RWPE1 (cell line): ENCODE data around the gene ADGRL1.
"Not testable (repeated sequence)": the region's sequence is repeated elsewhere in the genome, so short reads cannot be mapped to it uniquely, and the experiment has no call there.

Experiments used
- CTCF ChIA-PET: fragments of 350-600 bp; sonication (Branson Sonifier 250); formaldehyde crosslinking; extraction: SDS; loops from one replicate; lab custom pipeline; 2021; lab: Yijun Ruan, JAX
- POLR2A ChIA-PET: fragments of 400-600 bp; formaldehyde crosslinking; extraction: SDS; loops from one replicate; lab custom pipeline; 2020; ENCODE audit warnings: antibody characterized with exemption; ENCODE audit not compliant: low non-redundant PET; lab: Yijun Ruan, JAX
- DNase-seq: peaks from one replicate; pipeline ENCODE4 v3.0.0; 2012; ENCODE audit warnings: low spot score
- H3K27ac ChIP-seq: fragments of 450-650 bp; 2 replicates; pipeline ENCODE4 v1.5.1; 2017
- TF ChIP-seq, protein P1 (sequence below): fragments of 450-650 bp; conservative IDR thresholded peaks from 2 replicates; pipeline ENCODE4 v1.5.1; 2017; ENCODE audit warnings: low read depth, mild to moderate bottlenecking

Gene ADGRL1

DNA sequence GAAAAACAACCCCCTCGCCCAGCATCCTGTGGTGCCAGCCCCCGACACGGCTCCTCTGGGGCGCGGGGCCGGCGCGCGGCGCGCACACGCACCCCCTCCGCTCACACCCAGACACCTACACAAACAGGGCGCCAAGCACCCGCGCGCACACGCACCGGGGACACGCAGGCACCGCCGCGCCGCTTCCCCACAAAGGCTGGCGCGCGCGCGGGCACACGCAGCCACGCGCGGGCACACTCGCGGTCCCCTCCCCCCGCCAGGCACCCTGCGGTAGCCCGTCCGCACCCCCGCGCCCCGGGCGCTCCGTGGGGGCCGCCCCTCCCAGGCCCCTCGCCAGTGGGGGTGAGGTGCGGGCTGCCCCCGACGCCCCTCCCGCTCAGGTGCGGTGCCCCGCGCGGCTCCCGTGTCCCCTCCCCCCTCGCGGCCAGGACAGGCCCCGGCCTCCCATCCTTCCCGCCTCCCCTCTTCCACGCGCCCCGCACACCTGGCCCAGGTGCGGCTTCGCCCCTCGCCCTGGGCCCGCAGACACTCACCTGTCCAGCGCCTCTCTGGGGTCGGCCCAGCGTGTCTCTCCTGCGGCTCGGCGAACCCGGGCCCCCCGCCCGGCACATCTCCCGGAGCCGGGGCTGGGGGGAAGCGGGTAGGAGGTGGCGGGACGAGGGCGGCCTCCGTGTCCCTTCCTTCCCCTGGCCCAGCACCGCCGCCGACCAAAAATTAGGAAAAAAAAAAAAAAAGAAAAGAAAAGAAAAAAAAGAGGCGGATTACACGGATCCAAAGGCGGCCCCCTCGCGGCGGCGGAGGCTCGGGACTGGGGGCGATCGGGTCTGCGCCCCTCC lies at the start of gene ADGRL1:
ADGRL1 (minus strand) TSS at position 718 of the 836 bp plus-strand sequence. CDS start 22,567 bp downstream, outside the sequence.
- POLR2A ChIA-PET, CTCF ChIA-PET, DNase-seq: not testable (repeated sequence)
- H3K27ac ChIP-seq = peak within 1 kb of the TSS; percentile 44

DNA sequence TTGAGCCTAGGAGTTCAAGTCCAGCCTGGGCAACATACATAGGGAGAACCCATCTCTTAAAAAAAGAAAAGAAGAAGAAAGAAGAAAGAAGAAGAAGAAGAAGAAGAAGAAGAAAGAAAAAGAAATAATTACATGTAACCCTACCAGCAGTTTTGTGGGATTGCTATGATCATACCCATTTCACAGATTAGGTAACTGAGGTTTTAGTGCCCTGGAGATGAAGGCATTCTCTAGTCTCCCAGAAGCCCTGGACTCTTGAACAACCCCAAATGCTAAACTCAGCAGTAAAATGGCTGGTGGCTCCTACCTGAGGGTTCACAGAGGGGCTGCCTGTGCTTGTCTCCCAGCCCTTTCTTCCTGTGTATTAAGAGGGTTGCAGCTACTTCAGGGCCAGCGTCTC lies 49.3 kb upstream of the ADGRL1 start:
- CTCF ChIA-PET, POLR2A ChIA-PET, H3K27ac ChIP-seq, DNase-seq: not testable (repeated sequence)

DNA sequence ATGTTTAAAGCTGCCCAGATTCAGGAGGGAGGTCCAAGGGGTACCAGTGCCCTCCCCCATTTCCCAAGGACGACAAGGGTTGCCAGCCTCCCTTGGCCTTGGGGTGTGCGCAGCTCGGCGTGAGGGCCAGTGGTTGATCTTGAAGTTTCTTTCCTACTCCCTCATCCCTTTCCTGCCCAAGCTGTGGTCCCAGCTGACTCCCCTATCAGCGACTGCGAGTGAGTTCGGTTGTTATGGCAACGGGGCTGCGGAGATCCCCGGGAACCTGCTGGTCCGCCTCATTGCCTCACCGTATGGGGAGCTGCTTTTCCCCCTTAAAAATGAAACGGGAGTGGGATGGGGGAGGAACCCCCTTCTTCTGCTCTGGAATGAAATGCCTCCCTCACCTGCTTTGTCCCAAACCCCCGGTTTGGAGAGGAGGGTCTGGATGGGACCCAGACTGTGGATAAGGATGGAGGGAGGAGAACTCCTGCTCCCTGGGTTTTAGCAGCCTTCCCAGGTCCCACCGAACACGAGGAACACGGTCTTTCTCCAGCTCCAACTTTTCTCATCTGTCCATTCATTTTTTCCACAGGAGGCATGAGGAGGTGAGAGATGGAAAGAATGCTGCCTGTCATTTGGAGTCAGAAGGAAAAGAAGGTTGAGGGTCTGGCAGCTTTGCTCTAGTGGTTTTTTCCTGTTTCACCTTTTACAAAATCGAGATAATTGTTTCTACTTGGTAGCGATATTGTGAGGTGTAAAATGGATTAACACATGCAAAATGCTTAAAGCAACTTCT lies 48.0 kb upstream of the ADGRL1 start:
- POLR2A ChIA-PET, H3K27ac ChIP-seq, CTCF ChIA-PET, DNase-seq: not testable (repeated sequence)

DNA sequence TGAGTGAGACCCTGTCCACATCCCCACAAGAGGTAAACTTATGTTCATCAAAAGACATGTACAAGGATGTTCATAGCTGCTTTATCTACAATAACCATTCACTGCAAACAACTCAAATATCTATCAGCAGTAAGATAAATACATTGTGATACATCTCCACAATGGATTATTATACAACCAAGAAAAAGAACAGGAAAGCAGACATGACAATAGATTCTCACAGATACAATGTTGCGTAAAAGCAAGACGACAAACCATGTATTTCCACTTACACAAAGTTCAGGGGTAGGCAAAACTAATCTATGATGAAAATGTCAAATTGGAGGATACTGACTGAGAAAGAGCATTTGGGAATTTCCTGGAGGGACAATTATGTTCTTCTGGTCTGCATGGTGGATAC lies 46.2 kb upstream of the ADGRL1 start:
- DNase-seq, CTCF ChIA-PET, H3K27ac ChIP-seq, POLR2A ChIA-PET: not testable (repeated sequence)

DNA sequence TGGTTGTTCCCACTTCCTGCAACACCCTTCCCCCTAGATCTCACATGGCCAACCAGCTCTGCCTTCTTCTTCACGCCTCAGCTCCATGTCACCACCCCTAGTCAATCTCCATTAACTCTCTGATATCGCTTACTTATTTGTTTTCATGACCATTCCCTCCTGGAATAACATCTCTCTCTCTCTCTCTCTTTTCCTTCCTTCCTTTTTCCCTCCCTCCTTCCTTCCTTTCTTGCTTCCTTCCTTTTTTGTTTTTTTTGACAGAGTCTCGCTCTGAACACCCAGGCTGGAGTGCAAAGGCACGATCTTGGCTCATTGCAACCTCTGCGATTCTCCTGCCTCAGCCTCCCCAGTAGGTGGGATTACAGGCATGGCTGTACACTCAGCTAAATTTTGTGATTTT lies 44.9 kb upstream of the ADGRL1 start:
- TF ChIP-seq, protein P1, sequence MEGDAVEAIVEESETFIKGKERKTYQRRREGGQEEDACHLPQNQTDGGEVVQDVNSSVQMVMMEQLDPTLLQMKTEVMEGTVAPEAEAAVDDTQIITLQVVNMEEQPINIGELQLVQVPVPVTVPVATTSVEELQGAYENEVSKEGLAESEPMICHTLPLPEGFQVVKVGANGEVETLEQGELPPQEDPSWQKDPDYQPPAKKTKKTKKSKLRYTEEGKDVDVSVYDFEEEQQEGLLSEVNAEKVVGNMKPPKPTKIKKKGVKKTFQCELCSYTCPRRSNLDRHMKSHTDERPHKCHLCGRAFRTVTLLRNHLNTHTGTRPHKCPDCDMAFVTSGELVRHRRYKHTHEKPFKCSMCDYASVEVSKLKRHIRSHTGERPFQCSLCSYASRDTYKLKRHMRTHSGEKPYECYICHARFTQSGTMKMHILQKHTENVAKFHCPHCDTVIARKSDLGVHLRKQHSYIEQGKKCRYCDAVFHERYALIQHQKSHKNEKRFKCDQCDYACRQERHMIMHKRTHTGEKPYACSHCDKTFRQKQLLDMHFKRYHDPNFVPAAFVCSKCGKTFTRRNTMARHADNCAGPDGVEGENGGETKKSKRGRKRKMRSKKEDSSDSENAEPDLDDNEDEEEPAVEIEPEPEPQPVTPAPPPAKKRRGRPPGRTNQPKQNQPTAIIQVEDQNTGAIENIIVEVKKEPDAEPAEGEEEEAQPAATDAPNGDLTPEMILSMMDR = no peak
- ChIA-PET CTCF (no interaction called here), POLR2A (no interaction called here)
- DNase-seq = no peak
- no peak overlapping the region for H3K27ac ChIP-seq

DNA sequence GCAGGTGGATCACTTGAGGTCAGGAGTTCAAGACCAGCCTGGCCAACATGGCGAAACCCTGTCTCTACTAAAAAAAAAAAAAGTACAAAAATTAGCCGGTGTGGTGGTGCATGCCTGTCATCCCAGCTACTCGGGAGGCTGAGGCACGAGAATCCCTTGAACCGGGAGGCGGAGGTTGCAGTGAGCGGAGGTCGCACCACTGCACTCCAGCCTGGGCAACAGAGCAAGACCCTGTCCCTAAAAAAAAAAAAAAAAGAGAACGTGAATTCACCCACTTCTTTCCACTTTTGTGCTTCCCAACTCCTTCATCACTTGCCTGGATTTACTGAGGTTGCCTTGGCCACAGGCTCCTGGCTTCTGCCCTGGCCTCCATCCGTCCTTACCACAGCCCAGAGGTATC lies 44.3 kb upstream of the ADGRL1 start:
- POLR2A ChIA-PET, DNase-seq, CTCF ChIA-PET, H3K27ac ChIP-seq: not testable (repeated sequence)

DNA sequence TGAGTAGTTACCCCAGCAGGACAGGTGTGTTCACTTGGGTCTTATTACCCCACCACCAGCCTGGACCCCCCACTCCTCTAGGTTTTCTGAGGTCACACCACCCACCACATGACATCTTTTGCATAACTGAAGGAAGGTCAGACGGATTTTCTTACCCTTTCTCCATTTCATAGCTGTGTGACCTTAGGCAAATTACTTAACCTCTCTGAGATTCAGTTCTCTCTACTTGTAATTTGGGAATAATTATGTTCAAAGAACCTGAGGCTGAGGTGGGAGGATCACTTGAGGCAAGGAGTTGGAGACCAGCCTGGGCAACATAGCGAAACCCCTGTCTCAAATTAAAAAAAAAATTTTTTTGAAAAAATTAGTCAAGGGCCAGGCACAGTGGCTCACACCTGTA lies 43.9 kb upstream of the ADGRL1 start:
- POLR2A ChIA-PET, DNase-seq, CTCF ChIA-PET, H3K27ac ChIP-seq: not testable (repeated sequence)

DNA sequence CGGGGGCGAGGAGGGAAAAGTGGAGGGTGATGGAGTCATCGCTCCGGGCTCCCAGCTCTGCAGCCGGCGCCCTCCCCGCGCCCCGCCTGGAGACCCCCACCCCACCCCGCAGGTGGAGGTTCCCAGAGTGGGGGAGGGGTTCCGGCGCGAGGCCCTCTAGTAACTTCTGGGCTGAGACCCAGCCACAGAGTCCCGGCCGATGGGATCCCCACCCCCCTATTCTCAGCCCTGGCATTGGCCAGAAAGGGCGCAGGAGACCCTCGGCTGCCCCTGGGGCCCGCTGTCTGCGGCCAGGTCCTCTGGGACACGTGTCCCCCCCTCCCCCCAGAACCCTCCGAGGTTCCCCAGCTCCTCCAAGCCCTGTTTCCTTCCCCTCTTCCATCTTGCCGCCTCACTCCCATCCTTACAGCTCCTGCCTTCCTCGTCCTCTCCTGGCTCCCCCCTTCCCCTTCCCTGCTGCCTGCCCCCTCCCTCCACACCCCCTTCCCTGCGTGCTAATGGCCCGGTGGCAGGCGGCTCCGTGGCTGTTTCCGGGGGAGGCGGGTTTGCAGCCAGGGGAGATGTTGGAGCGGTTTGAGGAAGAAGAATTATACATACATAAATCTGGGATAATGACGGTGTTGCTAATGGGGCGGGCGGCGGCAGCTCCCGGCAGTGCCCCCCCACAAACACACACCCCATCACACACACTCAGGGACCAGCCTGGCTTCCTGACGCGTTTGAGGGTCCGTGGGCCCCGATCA lies 43.2 kb upstream of the ADGRL1 start:
- CTCF ChIA-PET, POLR2A ChIA-PET, DNase-seq: not testable (repeated sequence)
- H3K27ac ChIP-seq = peak overlapping the region; percentile 47

DNA sequence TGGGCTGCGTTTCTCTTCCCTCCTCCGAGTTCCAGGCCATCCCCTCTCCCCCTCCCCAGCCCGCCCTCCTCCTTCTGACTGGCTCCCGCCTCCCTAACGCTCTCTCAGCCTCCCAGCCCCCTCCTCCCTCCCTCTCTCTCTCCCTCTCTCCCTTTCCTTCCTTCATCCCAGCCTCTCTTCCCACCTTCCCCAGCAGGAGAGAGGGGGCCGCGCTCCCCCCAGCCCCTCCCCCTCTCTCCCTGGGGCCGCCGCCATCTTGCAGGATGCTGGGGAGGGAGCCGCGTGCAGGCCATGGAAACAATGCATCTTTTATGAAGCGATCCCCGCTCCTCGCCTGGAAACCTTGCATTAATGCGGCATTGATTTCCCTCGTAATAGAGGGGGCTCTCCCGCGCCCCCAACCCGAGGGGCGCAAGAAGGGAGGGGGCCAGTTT lies 42.6 kb upstream of the ADGRL1 start:
- POLR2A ChIA-PET = no interaction called here
- DNase-seq = no peak
- peak overlapping the region; percentile 47 for H3K27ac ChIP-seq

DNA sequence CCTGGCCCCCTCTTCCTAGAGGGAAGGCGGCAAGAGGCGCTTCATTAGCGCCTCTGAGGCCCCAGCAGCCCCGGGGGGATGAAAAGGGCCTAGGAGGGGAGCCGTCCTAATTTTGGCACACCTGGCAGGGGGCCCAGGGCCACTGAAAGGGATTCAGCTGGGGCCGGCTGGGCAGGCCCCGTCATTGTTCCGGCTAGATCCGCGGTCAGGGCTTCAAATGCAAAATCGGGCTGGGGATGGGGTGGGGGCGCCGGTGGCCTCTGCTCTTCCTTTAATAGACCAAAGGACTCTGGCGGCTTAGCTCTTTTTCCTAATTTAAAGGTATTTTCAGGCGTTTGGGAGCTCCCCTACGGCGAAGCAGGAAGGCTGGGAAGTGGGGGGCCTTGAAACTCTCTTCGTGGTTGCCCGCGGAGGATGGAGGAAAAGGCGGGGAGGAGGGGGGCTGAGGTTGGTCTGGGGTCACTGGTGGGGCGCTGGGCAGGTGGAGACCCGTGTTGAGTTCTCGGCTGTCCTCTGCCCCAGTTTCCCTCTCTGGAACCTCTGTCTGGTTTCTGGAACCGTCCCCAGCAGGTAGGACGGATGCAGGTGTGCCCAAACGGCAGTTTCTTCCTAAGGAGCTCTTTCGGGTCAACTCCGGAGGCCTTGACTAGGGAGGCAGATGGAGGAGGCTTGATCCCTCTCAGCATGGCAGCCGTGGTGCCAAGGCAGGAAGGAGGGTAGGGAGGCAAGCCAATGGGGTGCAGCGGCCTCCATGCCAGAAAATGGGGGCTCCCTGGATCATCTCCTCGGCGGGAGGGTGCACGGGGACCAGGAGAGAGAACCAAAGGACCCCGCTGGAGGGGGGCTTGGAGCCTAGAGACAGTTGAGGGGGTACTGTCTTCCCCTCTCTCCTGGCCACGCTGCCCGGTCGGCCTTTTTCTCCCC lies 41.8 kb upstream of the ADGRL1 start:
- POLR2A ChIA-PET, H3K27ac ChIP-seq, DNase-seq: not testable (repeated sequence)
- CTCF ChIA-PET = interaction anchor here (0.6 kb wide), 1 partner anchor 13 kb away, joined by 5 read pairs; no protein-coding TSS in a partner anchor

More for the DNA sequence above, 42.6 kb upstream of the ADGRL1 start:
- CTCF ChIA-PET = no interaction called here
- TF ChIP-seq, protein P1 = no peak

DNA sequence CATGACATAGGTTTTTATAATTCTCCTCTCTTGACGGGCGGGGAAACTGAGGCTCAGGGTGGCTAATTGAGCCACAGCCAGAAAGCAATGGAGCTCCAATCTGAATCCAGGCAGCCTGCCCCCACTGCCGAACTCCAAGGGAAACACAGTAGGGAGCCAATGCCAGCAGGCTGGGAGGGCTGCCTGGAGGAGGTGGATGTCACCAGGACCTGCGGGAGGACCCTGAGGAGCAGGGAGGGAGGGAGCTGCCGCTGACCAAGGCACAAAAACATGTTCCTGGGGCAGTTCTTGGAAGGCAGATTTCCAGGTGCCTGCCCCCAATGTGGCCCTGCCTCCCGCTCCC lies 41.2 kb upstream of the ADGRL1 start:
- DNase-seq, H3K27ac ChIP-seq, POLR2A ChIA-PET: not testable (repeated sequence)
- CTCF ChIA-PET = interaction anchor here (0.6 kb wide), 1 partner anchor 14 kb away, joined by 5 read pairs; no protein-coding TSS in a partner anchor

DNA sequence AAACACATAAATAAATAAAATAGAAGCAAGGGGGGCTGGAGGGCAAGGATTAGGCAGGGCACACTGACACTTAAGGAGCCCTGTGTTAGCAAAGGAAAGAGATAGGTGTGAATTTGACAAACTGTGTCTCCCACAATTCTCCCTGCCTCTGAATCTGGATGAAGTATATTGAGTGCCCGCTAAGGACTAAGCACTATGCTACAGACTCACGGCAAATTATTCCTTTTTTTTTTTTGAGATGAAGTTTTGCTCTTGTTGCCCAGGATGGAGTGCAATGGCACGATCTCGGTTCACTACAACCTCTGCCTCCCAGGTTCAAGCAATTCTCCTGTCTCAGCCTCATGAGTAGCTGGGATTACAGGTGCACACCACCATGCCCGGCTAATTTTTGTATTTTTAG lies 38.4 kb upstream of the ADGRL1 start:
- not testable (repeated sequence) for H3K27ac ChIP-seq, DNase-seq
- CTCF ChIA-PET = interaction anchor here (0.6 kb wide), 1 partner anchor 750 kb away, joined by 3 read pairs; no protein-coding TSS in a partner anchor
- POLR2A ChIA-PET = interaction anchor here (0.7 kb wide), 1 partner anchor 17 kb away, joined by 5 read pairs; no protein-coding TSS in a partner anchor

DNA sequence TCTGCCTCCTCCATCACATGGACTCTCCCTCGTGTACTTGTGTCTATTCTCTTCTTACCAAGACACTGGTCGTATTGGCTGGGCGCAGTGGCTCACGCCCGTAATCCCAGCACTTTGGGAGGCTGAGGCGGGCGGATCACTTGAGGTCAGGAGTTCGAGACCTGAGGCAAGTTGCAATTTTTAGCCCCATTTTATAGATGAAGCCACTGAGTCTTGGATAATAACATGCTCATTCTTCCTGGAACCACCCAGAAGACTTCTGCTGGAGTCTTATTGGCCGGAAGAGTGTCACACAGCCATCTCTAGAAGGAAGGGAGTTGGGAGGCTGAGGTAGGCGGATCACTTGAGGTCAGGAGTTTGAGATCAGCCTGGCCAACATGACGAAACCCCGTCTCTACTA lies 37.7 kb upstream of the ADGRL1 start:
- H3K27ac ChIP-seq, POLR2A ChIA-PET, CTCF ChIA-PET, DNase-seq: not testable (repeated sequence)
